Renal cortical epithelial cell (primary cell): ENCODE data around the gene ZNF91. TPM values are rescaled to one million over a fixed set of nuclear protein-coding genes. Genes with fewer than 3 reads are reported as not detected.
"Not testable (repeated sequence)": the region's sequence is repeated elsewhere in the genome, so short reads cannot be mapped to it uniquely, and the experiment has no call there.

Experiments
- DNase-seq: peaks from one replicate; pipeline ENCODE4 v3.0.0-alpha.2; 2011; ENCODE audit warnings: low read depth
- total RNA-seq: library from RNA; depleted of rRNA; stranded (reverse); fragments of >200 nt; gene quantifications from 2 replicates; pipeline ENCODE4 v1.2.3, GENCODE V29; 2014

ZNF91 gene
- total RNA-seq, 1 donor from 2014 or later: 52.0 TPM

GRCh38 chr19:23318941-23319340 lies 76.3 kb downstream of the ZNF91 start:
- not testable (repeated sequence) for DNase-seq

- DNase-seq: no peak
Measured at GRCh38 chr19:23318143-23318542, 77.1 kb downstream of the ZNF91 start.

- no peak for DNase-seq
Measured at GRCh38 chr19:23315286-23315685, 80.0 kb downstream of the ZNF91 start.

- no peak for DNase-seq
Measured at GRCh38 chr19:23314505-23315251, 80.6 kb downstream of the ZNF91 start.

GRCh38 chr19:23313196-23313595 lies 82.1 kb downstream of the ZNF91 start:
- DNase-seq: no peak

GRCh38 chr19:23312515-23312914 lies 82.8 kb downstream of the ZNF91 start:
- peak; percentile 15 for DNase-seq

- DNase-seq: no peak
Measured at GRCh38 chr19:23311551-23311950, 83.7 kb downstream of the ZNF91 start.

GRCh38 chr19:23310729-23311211 lies 84.5 kb downstream of the ZNF91 start:
- no peak for DNase-seq

- no peak for DNase-seq
Measured at GRCh38 chr19:23309926-23310325, 85.3 kb downstream of the ZNF91 start.

- DNase-seq: no peak
Measured at GRCh38 chr19:23305555-23305954, 89.7 kb downstream of the ZNF91 start.

- no peak for DNase-seq
Measured at GRCh38 chr19:23304238-23304637, 91.0 kb downstream of the ZNF91 start.

- DNase-seq: no peak
Measured at GRCh38 chr19:23294141-23294540, 101.1 kb downstream of the ZNF91 start.

GRCh38 chr19:23289966-23290365 lies 105.3 kb downstream of the ZNF91 start:
- DNase-seq: not testable (repeated sequence)

Other genes starting within 250 kb of the ZNF91 start
- gene ZNF724, start 145.1 kb downstream of the ZNF91 start, total RNA-seq: 5.8 and 9.0 TPM in 2 replicates